Measurements from ENCODE around the gene KRT72.

DNA sequence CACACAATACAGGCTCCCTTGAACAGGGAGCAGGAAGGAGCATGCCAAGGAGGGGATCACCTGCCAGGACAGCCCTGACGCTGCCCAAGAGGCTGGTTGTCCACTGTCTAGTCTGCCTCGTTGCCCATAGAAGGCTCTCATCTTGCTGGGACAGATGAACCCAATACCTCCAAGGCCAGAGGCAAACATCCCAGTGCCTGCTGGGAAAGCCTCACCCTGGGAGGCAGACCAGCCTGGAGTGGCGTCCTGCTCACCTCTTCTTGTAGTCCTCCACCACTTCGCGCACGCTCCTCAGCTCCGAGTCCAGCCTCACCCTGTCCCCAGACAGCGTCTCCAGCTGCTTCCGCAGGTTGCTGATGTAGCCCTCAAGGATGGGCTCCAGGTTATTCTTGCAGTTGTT, 14.6 kb upstream of the KRT72 start:
- TF ChIP-seq CTCF (conservative IDR thresholded peaks at IDR 0.05) (no peak), ZFX (IDR thresholded peaks at IDR 0.05) (no peak)
